Activated T-cell treated with anti-CD3 and anti-CD28 coated beads, Interleukin-2, amount 50 U/mL, for 1 hour (primary cell): ENCODE data around the gene ZNF592.

ENCODE experiments used
- DNase-seq: peaks from one replicate; pipeline ENCODE4 v3.0.0-alpha.2; 2020

The ZNF592 gene

GRCh38 chr15:84832448-84833040 is 84.2 kb downstream of the ZNF592 start:
- DNase-seq = no peak

GRCh38 chr15:84833447-84834228 is 85.2 kb downstream of the ZNF592 start:
- no peak for DNase-seq

- no peak for DNase-seq
These were observed 86.0 kb downstream of the ZNF592 start for GRCh38 chr15:84834229-84834955.

GRCh38 chr15:84834969-84835368 is 86.6 kb downstream of the ZNF592 start:
- no peak for DNase-seq

GRCh38 chr15:84835661-84836337 is 87.4 kb downstream of the ZNF592 start:
- DNase-seq = no peak

- no peak for DNase-seq
These were observed 88.5 kb downstream of the ZNF592 start for GRCh38 chr15:84836844-84837243.

GRCh38 chr15:84839714-84840113 is 91.3 kb downstream of the ZNF592 start:
- DNase-seq = no peak

GRCh38 chr15:84840255-84840654 is 91.9 kb downstream of the ZNF592 start:
- DNase-seq = no peak

GRCh38 chr15:84840741-84841429 is 92.5 kb downstream of the ZNF592 start:
- DNase-seq = no peak

GRCh38 chr15:84842781-84843180 is 94.4 kb downstream of the ZNF592 start:
- no peak for DNase-seq

GRCh38 chr15:84844964-84845363 is 96.6 kb downstream of the ZNF592 start:
- DNase-seq = no peak

- peak; percentile 34 for DNase-seq
These were observed 97.2 kb downstream of the ZNF592 start for GRCh38 chr15:84845631-84846030.

- DNase-seq = no peak
These were observed 97.9 kb downstream of the ZNF592 start for GRCh38 chr15:84846269-84846668.

GRCh38 chr15:84847382-84847781 is 99.0 kb downstream of the ZNF592 start:
- DNase-seq = no peak

- DNase-seq = no peak
These were observed 103.8 kb downstream of the ZNF592 start for GRCh38 chr15:84852212-84852611.

GRCh38 chr15:84855136-84855535 is 106.7 kb downstream of the ZNF592 start:
- DNase-seq = no peak

GRCh38 chr15:84855765-84856164 is 107.4 kb downstream of the ZNF592 start:
- no peak for DNase-seq
